Neural cell (in vitro differentiated cells): Measurements from ENCODE around the gene ETAA1. TPM values are rescaled to one million over a fixed set of nuclear protein-coding genes. Genes with fewer than 3 reads are reported as not detected.

Experiments used
- H2AFZ ChIP-seq: fragments of 200-600, 300-800 bp; sonication (generic), shearing (Covaris generic); 2 replicates; pipeline ENCODE4 v1.6.0; 2014; ENCODE audit warnings: low read depth, mild to moderate bottlenecking, antibody characterized with exemption, low read length, moderate library complexity
- H3F3A ChIP-seq: fragments of 200-600 bp; shearing (Covaris generic); 2 replicates; pipeline ENCODE4 v1.6.1; 2016; ENCODE audit warnings: mild to moderate bottlenecking, moderate library complexity, mixed read lengths, antibody characterized with exemption, low read length; ENCODE audit not compliant: insufficient read depth, poor library complexity, severe bottlenecking
- H3K27ac ChIP-seq: fragments of 200-600, 300-800 bp; sonication (generic), shearing (Covaris generic); 2 replicates; pipeline ENCODE4 v1.5.1; 2014; ENCODE audit warnings: mild to moderate bottlenecking, low read length, moderate library complexity
- H3K27me3 ChIP-seq: fragments of 300-800, 200-600 bp; sonication (generic), shearing (Covaris generic); 2 replicates; pipeline ENCODE4 v1.6.0; 2014; ENCODE audit warnings: mild to moderate bottlenecking, low read depth, low read length, moderate library complexity; ENCODE audit not compliant: insufficient read depth
- H3K36me3 ChIP-seq: fragments of 300-800, 200-600 bp; sonication (generic), shearing (Covaris generic); 2 replicates; pipeline ENCODE4 v1.5.1; 2014; ENCODE audit warnings: mild to moderate bottlenecking, antibody characterized with exemption, low read length, moderate library complexity; ENCODE audit not compliant: insufficient read depth
- H3K4me2 ChIP-seq: fragments of 300-800, 200-600 bp; sonication (generic), shearing (Covaris generic); 2 replicates; pipeline ENCODE4 v1.6.0; 2014; ENCODE audit warnings: mild to moderate bottlenecking, low read length
- H3K4me3 ChIP-seq: fragments of 300-800, 200-600 bp; sonication (generic), shearing (Covaris generic); 2 replicates; pipeline ENCODE4 v1.5.1; 2014; ENCODE audit warnings: mild to moderate bottlenecking, low read length, moderate library complexity
- H3K79me2 ChIP-seq: fragments of 200-600 bp; shearing (Covaris generic); replicated peaks from 2 replicates; pipeline ENCODE4 v1.6.0; 2014; ENCODE audit warnings: mild to moderate bottlenecking, low read length, moderate library complexity; ENCODE audit not compliant: insufficient read depth
- H3K9ac ChIP-seq: fragments of 300-800, 200-600 bp; sonication (generic), shearing (Covaris generic); 2 replicates; pipeline ENCODE4 v1.6.1; 2016; ENCODE audit warnings: mild to moderate bottlenecking, low read length, mixed read lengths
- H3K9me2 ChIP-seq: fragments of 200-600 bp; shearing (Covaris generic); 2 replicates; pipeline ENCODE4 v1.6.1; 2016; ENCODE audit warnings: mild to moderate bottlenecking, low read length, mixed read lengths; ENCODE audit not compliant: insufficient read depth
- H3K9me3 ChIP-seq: fragments of 200-600, 300-800 bp; sonication (generic), shearing (Covaris generic); 2 replicates; pipeline ENCODE4 v1.6.1; 2016; ENCODE audit warnings: mild to moderate bottlenecking, mixed run types, low read length, moderate library complexity, mixed read lengths
- H4K20me1 ChIP-seq: fragments of 200-600 bp; shearing (Covaris generic); 2 replicates; pipeline ENCODE4 v1.6.1; 2016; ENCODE audit warnings: mild to moderate bottlenecking, mixed run types; ENCODE audit not compliant: insufficient read depth
- CTCF ChIP-seq: fragments of 450-650 bp; IDR thresholded peaks from 2 replicates; pipeline ENCODE4 v1.5.1; 2014; ENCODE audit warnings: antibody characterized with exemption, mild to moderate bottlenecking, moderate library complexity; ENCODE audit not compliant: poor library complexity, severe bottlenecking
- EP300 ChIP-seq: fragments of 450-650 bp; conservative IDR thresholded peaks from 2 replicates; pipeline ENCODE4 v1.6.1; 2014; ENCODE audit warnings: antibody characterized with exemption, mild to moderate bottlenecking, moderate library complexity; ENCODE audit not compliant: poor library complexity, severe bottlenecking
- EZH2 ChIP-seq: fragments of 200-600, 300-800 bp; shearing (Covaris generic), sonication (generic); IDR thresholded peaks from 2 replicates; pipeline ENCODE4 v1.6.1; 2014; ENCODE audit warnings: antibody characterized with exemption, low read length, borderline replicate concordance, mild to moderate bottlenecking; ENCODE audit not compliant: insufficient read depth, poor library complexity, severe bottlenecking
- MXI1 ChIP-seq: fragments of 450-650 bp; conservative IDR thresholded peaks from 2 replicates; pipeline ENCODE4 v1.6.1; 2014; ENCODE audit warnings: antibody characterized with exemption, mild to moderate bottlenecking; ENCODE audit not compliant: poor library complexity, severe bottlenecking
- POLR2AphosphoS5 ChIP-seq: IDR thresholded peaks from 2 replicates; pipeline ENCODE4 v1.6.1; 2012
- RAD21 ChIP-seq: fragments of 450-650 bp; conservative IDR thresholded peaks from 2 replicates; pipeline ENCODE4 v1.6.1; 2014; ENCODE audit warnings: antibody characterized with exemption, mild to moderate bottlenecking, moderate library complexity
- REST ChIP-seq: IDR thresholded peaks from 2 replicates; pipeline ENCODE4 v1.6.1; 2012; ENCODE audit warnings: borderline replicate concordance
- SMC3 ChIP-seq: fragments of 450-650 bp; conservative IDR thresholded peaks from 2 replicates; pipeline ENCODE4 v1.6.1; 2014; ENCODE audit warnings: antibody characterized with exemption, mild to moderate bottlenecking, moderate library complexity; ENCODE audit not compliant: poor library complexity
- TAF1 ChIP-seq: IDR thresholded peaks from 2 replicates; pipeline ENCODE4 v1.6.1; 2012; ENCODE audit warnings: low read depth
- polyA plus RNA-seq: library from polyadenylated mRNA; depleted of rRNA; stranded (reverse); fragments of >200 nt; gene quantifications from 2 replicates; pipeline ENCODE4 v1.2.3, GENCODE V29; 2014

Gene ETAA1
- polyA plus RNA-seq, 1 donor from 2014 or later = 24.9 TPM

GRCh38 chr2:67388680-67389079 lies 8.5 kb upstream of the ETAA1 start:
- Histone ChIP-seq H3K9ac (no peak overlapping the region), H3K9me2 (no peaks in the 10 kb centered on the region), H2AFZ (no peak overlapping the region), H3K27me3 (no peaks in the 10 kb centered on the region), H3K36me3 (no peaks in the 10 kb centered on the region), H3K4me3 (no peak overlapping the region), H3K9me3 (no peaks in the 10 kb centered on the region), H4K20me1 (no peaks in the 10 kb centered on the region), H3F3A (no peaks in the 10 kb centered on the region), H3K4me2 (no peak overlapping the region), H3K27ac (no peak overlapping the region), H3K79me2 (no peaks in the 10 kb centered on the region)
- no peak for TF ChIP-seq REST
- no peak for TF ChIP-seq TAF1
- TF ChIP-seq POLR2AphosphoS5 = no peak
- TF ChIP-seq MXI1 = no peak
- no peak for TF ChIP-seq SMC3
- no peak for TF ChIP-seq EP300
- no peak for TF ChIP-seq EZH2
- no peak for TF ChIP-seq RAD21
- no peak for TF ChIP-seq CTCF

GRCh38 chr2:67389286-67389685 lies 7.8 kb upstream of the ETAA1 start:
- no peak overlapping the region for H2AFZ ChIP-seq
- no peak overlapping the region for H3K27ac ChIP-seq
- H3K4me3 ChIP-seq = no peak overlapping the region
- H3K27me3 ChIP-seq = no peaks in the 10 kb centered on the region
- H3K9ac ChIP-seq = no peak overlapping the region
- no peaks in the 10 kb centered on the region for H3K79me2 ChIP-seq
- H3K4me2 ChIP-seq = no peak overlapping the region
- TF ChIP-seq MXI1 = no peak
- no peak for TF ChIP-seq POLR2AphosphoS5
- no peak for TF ChIP-seq REST
- TF ChIP-seq SMC3 = no peak
- TF ChIP-seq EP300 = no peak
- TF ChIP-seq TAF1 = no peak
- TF ChIP-seq CTCF = no peak
- no peak for TF ChIP-seq EZH2
- TF ChIP-seq RAD21 = no peak
- H4K20me1 ChIP-seq = no peaks in the 10 kb centered on the region
- no peaks in the 10 kb centered on the region for H3K9me2 ChIP-seq
- H3K36me3 ChIP-seq = no peaks in the 10 kb centered on the region
- H3F3A ChIP-seq = no peaks in the 10 kb centered on the region
- H3K9me3 ChIP-seq = no peaks in the 10 kb centered on the region
